Measurements from ENCODE around the gene YTHDF1. TPM values are rescaled to one million over a fixed set of nuclear protein-coding genes. Genes with fewer than 3 reads are reported as not detected.

The YTHDF1 gene
- total and polyA plus RNA-seq, 2 donors (not counting 1 experiment from before 2014, with no cell fraction given): 16.3 to 25.9 TPM

GRCh38 chr20:63260521-63260920 is 44.6 kb upstream of the YTHDF1 start:
- peaks cover 41% of the 10 kb centered on the region for H3K27me3 ChIP-seq (ENCODE audit: control insufficient read depth, insufficient read depth, low read length)
- no peak overlapping the region for H3K9ac ChIP-seq (ENCODE audit: insufficient read depth, low read length)
- no peak for DNase-seq (ENCODE audit: low read depth in 2 of 2)
- no peaks in the 10 kb centered on the region for H4K20me1 ChIP-seq (ENCODE audit: control insufficient read depth, extremely low read depth, insufficient read depth, low read length)
- no peak overlapping the region for H3K4me3 ChIP-seq (replicated peaks in 1 of 4; ENCODE audit: control extremely low read depth in 1 of 4, insufficient read depth in 1 of 4, low read depth in 3 of 4, low read length in 4 of 4)
- no peaks in the 10 kb centered on the region for H3K36me3 ChIP-seq (ENCODE audit: control insufficient read depth, insufficient read depth, low read length)
- no peak for TF ChIP-seq CTCF (conservative IDR thresholded peaks at IDR 0.05 in 1 of 2, IDR thresholded peaks at IDR 0.05 in 1 of 2; ENCODE audit: low read depth in 1 of 2, low read length in 2 of 2)
- TF ChIP-seq EZH2 (IDR thresholded peaks at IDR 0.05; ENCODE audit: low read length, missing control alignments): no peak
- no peaks in the 10 kb centered on the region for H3K4me1 ChIP-seq (ENCODE audit: control insufficient read depth, extremely low read depth, insufficient read depth, low read length)
- H3K27ac ChIP-seq (ENCODE audit: insufficient read depth, low read length): no peak overlapping the region
- no peak overlapping the region for H3K4me2 ChIP-seq (ENCODE audit: extremely low read depth, insufficient read depth, low read length)
- H3K79me2 ChIP-seq (ENCODE audit: control insufficient read depth, insufficient read depth, low read length): no peaks in the 10 kb centered on the region
- no peak overlapping the region for H2AFZ ChIP-seq (ENCODE audit: low read length)
- no peaks in the 10 kb centered on the region for H3K9me3 ChIP-seq (ENCODE audit: control insufficient read depth, insufficient read depth, low read depth, low read length)

- TF ChIP-seq CTCF (conservative IDR thresholded peaks at IDR 0.05 in 1 of 2, IDR thresholded peaks at IDR 0.05 in 1 of 2; ENCODE audit: low read depth in 1 of 2, low read length in 2 of 2) (no peak), EZH2 (IDR thresholded peaks at IDR 0.05; ENCODE audit: low read length, missing control alignments) (no peak)
- Histone ChIP-seq H3K4me3 (replicated peaks in 1 of 4; ENCODE audit: control extremely low read depth in 1 of 4, insufficient read depth in 1 of 4, low read depth in 3 of 4, low read length in 4 of 4) (no peak overlapping the region), H4K20me1 (ENCODE audit: control insufficient read depth, extremely low read depth, insufficient read depth, low read length) (no peaks in the 10 kb centered on the region), H3K9ac (ENCODE audit: insufficient read depth, low read length) (no peak overlapping the region), H3K9me3 (ENCODE audit: control insufficient read depth, insufficient read depth, low read depth, low read length) (no peaks in the 10 kb centered on the region), H3K4me2 (ENCODE audit: extremely low read depth, insufficient read depth, low read length) (no peak overlapping the region), H3K36me3 (ENCODE audit: control insufficient read depth, insufficient read depth, low read length) (no peaks in the 10 kb centered on the region), H3K79me2 (ENCODE audit: control insufficient read depth, insufficient read depth, low read length) (no peaks in the 10 kb centered on the region), H3K4me1 (ENCODE audit: control insufficient read depth, extremely low read depth, insufficient read depth, low read length) (no peaks in the 10 kb centered on the region), H3K27ac (ENCODE audit: insufficient read depth, low read length) (no peak overlapping the region), H3K27me3 (ENCODE audit: control insufficient read depth, insufficient read depth, low read length) (peaks cover 47% of the 10 kb centered on the region), H2AFZ (ENCODE audit: low read length) (no peak overlapping the region)
- DNase-seq (ENCODE audit: low read depth in 2 of 2): no peak
These were observed 44.0 kb upstream of the YTHDF1 start for GRCh38 chr20:63259734-63260460.

- Histone ChIP-seq H4K20me1 (ENCODE audit: control insufficient read depth, extremely low read depth, insufficient read depth, low read length) (no peaks in the 10 kb centered on the region), H2AFZ (ENCODE audit: low read length) (no peak overlapping the region), H3K9ac (ENCODE audit: insufficient read depth, low read length) (no peak overlapping the region), H3K27ac (ENCODE audit: insufficient read depth, low read length) (no peak overlapping the region), H3K4me2 (ENCODE audit: extremely low read depth, insufficient read depth, low read length) (no peak overlapping the region), H3K4me3 (replicated peaks in 1 of 4; ENCODE audit: control extremely low read depth in 1 of 4, insufficient read depth in 1 of 4, low read depth in 3 of 4, low read length in 4 of 4) (no peak overlapping the region), H3K4me1 (ENCODE audit: control insufficient read depth, extremely low read depth, insufficient read depth, low read length) (no peaks in the 10 kb centered on the region), H3K9me3 (ENCODE audit: control insufficient read depth, insufficient read depth, low read depth, low read length) (no peaks in the 10 kb centered on the region), H3K79me2 (ENCODE audit: control insufficient read depth, insufficient read depth, low read length) (no peaks in the 10 kb centered on the region), H3K36me3 (ENCODE audit: control insufficient read depth, insufficient read depth, low read length) (no peaks in the 10 kb centered on the region), H3K27me3 (ENCODE audit: control insufficient read depth, insufficient read depth, low read length) (peaks cover 44% of the 10 kb centered on the region)
- TF ChIP-seq EZH2 (IDR thresholded peaks at IDR 0.05; ENCODE audit: low read length, missing control alignments) (peak; percentile 7), CTCF (conservative IDR thresholded peaks at IDR 0.05 in 1 of 2, IDR thresholded peaks at IDR 0.05 in 1 of 2; ENCODE audit: low read depth in 1 of 2, low read length in 2 of 2) (no peak)
- DNase-seq (ENCODE audit: low read depth in 2 of 2): peak; percentile 31 to 58
These were observed 42.9 kb upstream of the YTHDF1 start for GRCh38 chr20:63258781-63259180.

Data from fibroblast of lung (primary cell).